ENCODE results near the gene PRKX. TPM values are rescaled to one million over a fixed set of nuclear protein-coding genes. Genes with fewer than 3 reads are reported as not detected.

Gene PRKX
- total and polyA plus RNA-seq, 2 of the 8 experiments (the other 6 are each of a cell fraction or from before 2014, with no cell fraction given) = 19.4 to 55.3 TPM

GRCh38 chrX:3679669-3680068 lies 33.8 kb downstream of the PRKX start (continued):
- no peak for TF ChIP-seq CHD7 (IDR thresholded peaks at IDR 0.05; ENCODE audit: insufficient replicate concordance, low read length)
- no peak for TF ChIP-seq CEBPB (IDR thresholded peaks at IDR 0.05; ENCODE audit: low read depth, low read length)
